Neutrophil (primary cell): ENCODE results near the gene CD8B2.

Source experiments
- H3K27ac ChIP-seq: fragments of 200-600 bp; sonication (generic); 2 replicates; pipeline ENCODE4 v1.5.1; 2016; ENCODE audit warnings: mild to moderate bottlenecking, moderate library complexity
- H3K27me3 ChIP-seq: fragments of 200-600 bp; sonication (generic); 2 replicates; pipeline ENCODE4 v1.6.0; 2016; ENCODE audit warnings: mild to moderate bottlenecking
- H3K36me3 ChIP-seq: fragments of 200-600 bp; sonication (generic); 2 replicates; pipeline ENCODE4 v1.5.1; 2017
- H3K4me1 ChIP-seq, 2 experiments: fragments of 200-600 bp in 1 of 2; sonication (generic) in 1 of 2; 1 replicate in 1 of 2; 2 replicates in 1 of 2; pipeline versions ENCODE4 v1.5.1 to v1.6.1; 2013 to 2016; ENCODE audit warnings: low read depth in 1 of 2, low read length in 1 of 2, mild to moderate bottlenecking in 1 of 2, moderate library complexity in 1 of 2; ENCODE audit not compliant: control insufficient read depth in 1 of 2, insufficient read depth in 1 of 2
- H3K4me3 ChIP-seq, 2 experiments: fragments of 200-600 bp in 1 of 2; sonication (generic) in 1 of 2; 1 replicate in 1 of 2; 2 replicates in 1 of 2; pipeline ENCODE4 v1.5.1; 2013 to 2016; ENCODE audit warnings: low read depth in 1 of 2, low read length in 1 of 2, mild to moderate bottlenecking in 1 of 2, moderate library complexity in 1 of 2
- H3K9me3 ChIP-seq: fragments of 200-600 bp; sonication (generic); 2 replicates; pipeline ENCODE4 v1.5.1; 2016
- TF ChIP-seq, protein P1 (sequence below): fragments of 200-600 bp; sonication (generic); IDR thresholded peaks from 2 replicates; pipeline ENCODE4 v1.5.1; 2016; ENCODE audit warnings: antibody characterized with exemption

Gene CD8B2

GRCh38 chr2:106516436-106516835 lies 29.3 kb downstream of the CD8B2 start:
- Histone ChIP-seq H3K27ac (no peak overlapping the region), H3K4me3 (no peak overlapping the region), H3K36me3 (no peaks in the 10 kb centered on the region), H3K9me3 (no peaks in the 10 kb centered on the region), H3K4me1 (no peaks in the 10 kb centered on the region), H3K27me3 (no peaks in the 10 kb centered on the region)
- TF ChIP-seq, protein P1, sequence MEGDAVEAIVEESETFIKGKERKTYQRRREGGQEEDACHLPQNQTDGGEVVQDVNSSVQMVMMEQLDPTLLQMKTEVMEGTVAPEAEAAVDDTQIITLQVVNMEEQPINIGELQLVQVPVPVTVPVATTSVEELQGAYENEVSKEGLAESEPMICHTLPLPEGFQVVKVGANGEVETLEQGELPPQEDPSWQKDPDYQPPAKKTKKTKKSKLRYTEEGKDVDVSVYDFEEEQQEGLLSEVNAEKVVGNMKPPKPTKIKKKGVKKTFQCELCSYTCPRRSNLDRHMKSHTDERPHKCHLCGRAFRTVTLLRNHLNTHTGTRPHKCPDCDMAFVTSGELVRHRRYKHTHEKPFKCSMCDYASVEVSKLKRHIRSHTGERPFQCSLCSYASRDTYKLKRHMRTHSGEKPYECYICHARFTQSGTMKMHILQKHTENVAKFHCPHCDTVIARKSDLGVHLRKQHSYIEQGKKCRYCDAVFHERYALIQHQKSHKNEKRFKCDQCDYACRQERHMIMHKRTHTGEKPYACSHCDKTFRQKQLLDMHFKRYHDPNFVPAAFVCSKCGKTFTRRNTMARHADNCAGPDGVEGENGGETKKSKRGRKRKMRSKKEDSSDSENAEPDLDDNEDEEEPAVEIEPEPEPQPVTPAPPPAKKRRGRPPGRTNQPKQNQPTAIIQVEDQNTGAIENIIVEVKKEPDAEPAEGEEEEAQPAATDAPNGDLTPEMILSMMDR = no peak

GRCh38 chr2:106516864-106517263 lies 29.7 kb downstream of the CD8B2 start:
- Histone ChIP-seq H3K9me3 (no peaks in the 10 kb centered on the region), H3K27ac (no peak overlapping the region), H3K4me1 (no peaks in the 10 kb centered on the region), H3K27me3 (no peaks in the 10 kb centered on the region), H3K36me3 (no peaks in the 10 kb centered on the region), H3K4me3 (no peak overlapping the region)
- TF ChIP-seq, protein P1 = no peak

DNA sequence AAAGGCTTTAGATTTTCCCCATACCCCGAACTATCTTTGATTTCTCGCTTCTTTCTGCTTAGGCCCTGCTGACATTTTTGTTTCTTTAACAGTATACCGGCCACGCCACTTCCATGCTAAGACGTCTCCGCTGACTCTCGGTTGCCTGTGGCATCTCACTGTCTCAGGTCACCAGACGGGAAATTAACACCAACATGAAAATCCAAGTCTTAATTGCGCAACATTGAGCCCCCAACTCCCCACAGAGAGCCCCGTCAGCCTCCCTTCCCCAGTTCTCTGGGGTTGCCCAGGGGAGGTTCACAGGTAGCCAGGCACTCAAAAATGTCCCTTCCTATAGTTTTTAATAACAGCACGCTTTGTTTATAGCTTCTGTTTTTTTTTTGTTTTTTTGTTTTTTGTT lies 30.2 kb downstream of the CD8B2 start:
- Histone ChIP-seq H3K27ac (no peak overlapping the region), H3K27me3 (no peaks in the 10 kb centered on the region), H3K9me3 (no peaks in the 10 kb centered on the region), H3K36me3 (no peaks in the 10 kb centered on the region), H3K4me3 (no peak overlapping the region), H3K4me1 (no peaks in the 10 kb centered on the region)
- TF ChIP-seq, protein P1 = no peak

DNA sequence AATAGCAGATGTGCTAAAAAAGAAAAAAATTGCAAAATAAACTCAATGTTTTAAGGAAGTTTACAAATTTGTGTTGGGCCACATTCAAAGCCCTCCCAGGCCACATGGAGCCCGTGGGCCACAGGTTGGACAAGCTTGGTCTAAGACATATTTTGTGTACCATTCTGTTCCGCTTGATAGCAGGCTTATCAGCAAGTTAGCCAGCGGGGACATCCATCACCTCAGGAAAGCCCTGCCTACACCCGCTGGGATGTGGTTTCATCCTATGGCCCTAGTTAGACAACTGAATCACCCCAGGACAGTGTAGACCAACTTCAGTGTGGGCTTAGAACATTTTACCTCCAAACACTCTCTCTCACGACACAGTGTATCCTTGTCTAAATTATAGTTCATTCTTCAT lies 32.6 kb downstream of the CD8B2 start:
- TF ChIP-seq, protein P1 = no peak

DNA sequence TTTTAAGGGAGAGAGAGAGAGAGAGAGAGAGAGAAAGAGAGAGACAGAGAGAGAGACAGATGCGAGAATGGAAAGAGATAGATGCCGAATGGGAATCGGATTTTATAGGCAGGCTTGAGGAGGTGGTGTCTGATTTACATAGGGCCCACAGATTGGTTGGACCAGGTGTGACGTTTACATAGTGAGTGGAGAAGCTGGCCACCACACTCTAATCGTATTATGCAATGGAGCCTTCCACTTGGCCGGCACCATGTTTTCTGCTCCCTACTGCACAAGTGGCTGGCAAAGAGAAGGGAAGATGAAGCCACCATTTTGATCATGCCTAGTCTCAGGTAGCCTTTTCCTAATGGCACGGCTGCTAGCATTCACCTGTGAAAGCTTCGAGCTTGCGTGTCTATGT lies 33.9 kb downstream of the CD8B2 start:
- H3K4me3 ChIP-seq = no peak overlapping the region
- H3K9me3 ChIP-seq = no peaks in the 10 kb centered on the region
- TF ChIP-seq, protein P1 = no peak
- H3K27ac ChIP-seq = no peak overlapping the region
- no peaks in the 10 kb centered on the region for H3K27me3 ChIP-seq
- no peaks in the 10 kb centered on the region for H3K4me1 ChIP-seq
- no peaks in the 10 kb centered on the region for H3K36me3 ChIP-seq

More for the DNA sequence above, 32.6 kb downstream of the CD8B2 start:
- no peaks in the 10 kb centered on the region for H3K9me3 ChIP-seq
- no peaks in the 10 kb centered on the region for H3K4me1 ChIP-seq
- no peaks in the 10 kb centered on the region for H3K36me3 ChIP-seq
- no peak overlapping the region for H3K27ac ChIP-seq
- no peaks in the 10 kb centered on the region for H3K27me3 ChIP-seq
- H3K4me3 ChIP-seq = no peak overlapping the region
